Posterior cingulate gyrus (tissue), 11 donors: ENCODE measurements around the gene LZTR1.
"Not testable (repeated sequence)": the region's sequence is repeated elsewhere in the genome, so short reads cannot be mapped to it uniquely, and the experiment has no call there.

Experiments
- DNase-seq, 10 donors: peaks; one replicate each; pipeline versions ENCODE4 v3.0.0 to v3.0.0-alpha.2; 2020 to 2021; ENCODE audit warnings: mixed read lengths in 3 of 10
- intact Hi-C: fragments of 100-400 bp; cut with DNase I; formaldehyde crosslinking; loops from one replicate; pipeline ENCODE4 v1.15.1; 2023

Gene LZTR1

DNA sequence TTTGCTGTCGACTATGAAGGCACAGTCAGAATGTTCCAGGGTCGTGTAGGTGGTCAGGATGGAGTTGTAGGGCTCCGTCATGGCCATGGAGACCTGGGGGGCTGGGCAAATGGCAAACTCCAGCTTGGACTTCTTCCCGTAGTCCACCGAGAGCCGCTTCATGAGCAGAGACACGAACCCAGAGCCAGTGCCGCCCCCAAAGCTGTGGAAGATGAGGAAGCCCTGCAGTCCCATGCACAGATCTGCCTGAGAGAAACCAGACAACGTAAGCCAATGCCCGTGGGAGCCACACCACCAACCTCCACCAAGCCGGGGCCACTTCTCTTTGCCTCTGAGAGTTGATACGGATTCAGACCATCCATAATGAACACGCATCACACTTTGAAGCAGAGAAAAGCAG is 27.1 kb downstream of the LZTR1 start:
- intact Hi-C loops, DNase-seq: not testable (repeated sequence)

DNA sequence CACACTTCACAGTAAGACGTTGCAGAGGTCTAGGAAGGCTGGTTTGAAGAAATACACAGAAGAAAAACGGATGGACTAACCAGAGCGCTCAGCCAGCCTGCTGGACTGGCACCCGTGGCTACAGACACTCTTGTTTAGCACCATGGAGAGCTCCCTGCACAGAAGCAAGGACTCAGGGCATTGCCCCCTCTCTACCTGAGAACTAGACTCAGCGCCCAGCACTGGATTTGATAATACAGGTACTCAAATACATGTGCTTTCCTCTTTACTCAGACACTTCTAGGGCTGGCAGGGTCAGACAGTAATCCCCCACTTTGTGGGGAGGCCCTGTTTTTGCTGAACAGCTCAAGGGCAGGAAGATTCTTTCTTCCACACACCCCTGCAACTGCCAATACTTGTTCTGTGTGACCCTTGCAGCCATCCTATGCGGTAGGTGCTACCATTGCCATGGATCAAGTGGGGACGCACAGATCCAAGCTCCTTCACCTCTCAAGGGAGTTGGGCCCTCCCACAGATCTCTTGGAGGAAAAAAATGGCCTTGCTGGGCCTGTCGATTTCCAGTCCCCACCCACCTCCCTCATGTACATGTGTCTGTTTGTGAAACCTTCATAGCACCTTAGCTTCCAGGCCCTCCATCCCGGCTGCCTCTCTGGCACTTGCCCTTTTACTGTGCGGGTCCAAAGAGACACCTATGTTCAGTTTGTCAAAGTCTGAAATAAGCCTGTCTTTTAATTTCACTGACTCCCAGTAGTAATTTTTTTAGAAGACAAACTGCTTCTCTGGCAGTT is 27.7 kb downstream of the LZTR1 start:
- intact Hi-C loops, result no loop called here
- peak in 1 of 10 donors; percentile 45 for DNase-seq

DNA sequence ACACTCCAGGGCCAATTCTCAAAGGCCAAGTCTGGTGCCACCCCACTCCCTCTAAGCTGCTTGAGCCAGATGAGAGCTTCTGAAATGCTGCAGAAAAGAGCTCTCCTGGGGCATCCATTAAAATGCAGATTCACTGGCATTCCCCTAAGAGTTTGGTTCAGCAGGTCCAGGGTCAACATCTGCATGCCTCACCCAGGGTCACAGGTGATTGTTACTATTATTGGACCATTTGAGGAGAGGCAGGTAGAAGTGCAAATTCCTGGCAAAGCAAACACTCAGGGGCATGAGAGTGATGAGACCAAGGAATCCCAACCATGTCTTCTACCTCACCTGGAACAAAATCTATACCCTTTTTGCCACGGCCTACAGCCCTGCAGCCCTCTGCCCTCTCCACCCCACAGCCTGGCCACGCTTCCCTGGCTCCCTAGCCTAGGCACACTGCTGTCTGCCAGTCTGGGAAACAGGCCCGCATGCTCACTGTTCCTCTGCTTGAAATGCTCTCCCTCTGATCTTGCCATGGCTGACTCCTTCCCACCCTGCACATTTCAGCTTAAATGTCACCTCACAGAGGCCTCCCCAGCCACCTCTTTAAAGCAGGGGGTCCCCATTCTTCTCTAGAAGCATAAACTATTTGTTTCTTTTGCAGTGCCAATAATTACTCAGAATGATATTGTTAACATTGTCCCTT is 28.5 kb downstream of the LZTR1 start:
- intact Hi-C loops, result no loop called here
- peak in 1 of 10 donors; percentile 36 for DNase-seq

DNA sequence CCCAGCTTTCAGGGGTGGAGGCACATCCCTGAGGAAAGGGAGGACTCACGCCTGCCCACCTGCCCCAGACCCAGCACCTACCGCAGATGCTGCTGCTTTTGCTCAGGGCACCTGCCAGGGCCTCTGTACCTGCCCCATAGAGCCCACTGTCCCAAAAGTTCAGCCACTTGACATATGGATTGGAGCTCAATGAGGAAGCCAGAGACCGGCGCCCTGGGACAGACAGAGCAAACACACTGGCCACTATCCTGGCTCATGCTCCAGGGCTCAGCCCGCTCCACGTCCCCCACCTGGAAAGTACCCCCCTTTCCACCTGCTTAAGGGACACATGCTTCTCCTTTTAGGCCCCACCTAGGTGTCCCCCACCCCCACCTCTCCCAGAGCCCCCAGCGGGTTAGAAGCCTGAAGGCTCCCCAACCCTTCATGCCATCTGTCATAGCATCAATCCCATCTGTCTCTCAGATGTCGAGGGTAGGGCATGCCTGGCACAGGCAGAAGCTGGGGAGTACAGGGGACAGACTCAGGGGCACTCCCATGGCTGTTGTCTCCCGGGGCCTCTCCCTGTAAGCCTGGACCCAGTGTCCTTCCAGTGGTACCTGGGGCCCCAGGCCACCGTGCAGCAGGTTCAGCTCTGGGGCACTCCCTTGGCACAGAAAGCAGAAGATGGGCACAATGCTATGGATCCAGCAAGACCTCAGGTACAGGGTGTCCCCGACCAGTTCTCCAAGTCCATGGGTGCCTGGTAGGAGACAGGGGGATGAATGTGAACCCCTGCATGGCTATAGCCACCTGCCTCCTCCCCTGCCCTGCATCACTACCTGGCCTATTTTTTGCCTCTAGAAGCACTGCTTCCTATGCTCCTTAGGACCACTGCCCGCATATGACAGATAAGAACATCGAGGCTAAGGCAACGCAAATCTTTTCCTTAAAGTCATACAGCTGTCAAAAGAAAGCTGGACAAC is 30.6 kb downstream of the LZTR1 start:
- intact Hi-C loops, result no loop called here
- peak in 1 of 10 donors; percentile 67 for DNase-seq

DNA sequence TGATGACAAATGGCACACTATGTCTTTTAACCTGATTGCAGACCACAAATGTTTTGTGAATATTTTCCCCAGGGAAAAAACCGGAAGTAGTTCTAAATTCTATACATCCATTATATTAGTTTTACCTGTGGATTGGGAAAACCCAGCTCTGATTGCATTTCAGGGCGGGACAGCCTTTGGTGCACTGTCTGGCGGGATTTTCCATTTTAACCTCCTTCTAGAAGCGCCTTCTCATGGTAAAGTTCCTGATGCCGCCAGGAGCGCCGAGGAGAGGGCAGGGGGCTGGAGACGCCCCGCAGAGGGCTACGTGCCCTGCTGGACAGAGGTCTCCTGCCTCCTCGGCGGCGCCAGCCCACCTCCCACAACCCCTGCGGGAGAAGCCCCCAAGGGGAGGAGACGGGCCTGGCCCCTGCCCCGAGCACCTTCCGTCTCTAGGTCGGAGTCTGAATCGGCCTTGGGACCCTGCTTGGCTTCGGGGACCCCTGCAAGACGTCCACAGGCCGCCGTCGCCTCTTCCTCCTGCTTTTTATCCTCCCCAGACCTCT is 31.6 kb downstream of the LZTR1 start:
- no peak for DNase-seq
- intact Hi-C loops, result no loop called here

DNA sequence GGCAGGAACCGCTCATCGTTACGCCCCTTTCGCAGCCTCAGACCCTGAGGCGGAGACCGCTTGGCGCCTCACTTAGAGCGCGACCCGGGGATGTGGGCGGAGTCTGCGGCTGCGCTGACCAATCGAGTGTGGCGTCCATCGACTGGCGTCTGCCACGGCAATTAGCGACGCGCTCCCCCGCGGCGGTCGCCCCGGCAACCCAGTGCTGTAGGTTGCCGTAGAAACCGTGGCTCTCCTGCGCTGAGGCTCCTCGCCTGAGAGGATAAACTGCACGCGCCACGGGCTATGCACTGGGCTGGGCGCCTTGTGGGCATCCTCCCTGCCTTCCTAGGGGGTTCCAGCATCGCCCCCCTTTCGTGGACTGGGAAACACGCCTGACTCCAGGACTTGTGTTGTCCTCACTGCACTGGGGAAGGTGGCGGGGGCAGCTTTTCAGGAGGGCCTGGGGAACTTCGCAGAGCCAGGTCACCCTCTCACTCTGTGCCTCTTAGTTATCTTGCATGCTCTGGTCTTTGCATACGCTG is 32.2 kb downstream of the LZTR1 start:
- DNase-seq, result peak; percentile 77 to 99 (median 92)
- intact Hi-C loops, result no loop called here

DNA sequence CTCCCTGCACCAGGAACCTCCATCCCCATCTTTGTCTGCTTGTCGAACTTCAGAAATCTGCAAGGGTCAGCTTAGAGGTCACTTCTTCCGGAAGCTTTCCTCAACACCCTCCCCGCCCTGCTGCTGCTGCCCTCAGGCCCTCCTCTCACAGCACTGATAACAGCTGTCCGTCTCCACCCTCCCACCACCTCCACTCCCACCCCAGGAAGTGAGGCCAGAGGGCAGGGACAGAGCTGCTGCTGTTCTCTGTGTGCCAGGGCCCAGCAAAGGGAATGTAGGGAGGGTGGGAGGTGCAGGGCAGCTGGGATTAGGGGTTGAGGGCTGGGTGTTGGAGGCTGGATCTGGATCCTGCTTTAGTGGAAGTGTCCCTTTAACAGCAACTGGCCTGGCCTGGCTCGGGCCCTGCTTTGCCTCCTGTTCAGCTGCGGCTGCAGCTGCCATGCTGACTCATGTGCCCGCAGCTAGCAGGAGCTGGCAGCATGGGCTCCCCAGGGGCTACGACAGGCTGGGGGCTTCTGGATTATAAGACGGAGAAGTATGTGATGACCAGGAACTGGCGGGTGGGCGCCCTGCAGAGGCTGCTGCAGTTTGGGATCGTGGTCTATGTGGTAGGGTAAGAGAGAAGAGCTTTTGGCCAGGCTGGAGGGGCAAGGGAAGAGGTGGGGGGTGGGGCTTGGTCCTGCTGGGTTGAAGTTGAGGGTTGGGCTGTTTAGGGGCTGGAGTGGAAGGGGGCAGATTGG is 32.8 kb downstream of the LZTR1 start, which contains the start of gene P2RX6:
TSS of gene P2RX6 (plus strand) at position 440 of the 740 bp plus-strand sequence. CDS start at position 450, 10 bp downstream.
- peak in 4 of 10 donors; percentile 51 to 92 (median 69) for DNase-seq
- intact Hi-C loops, result no loop called here

DNA sequence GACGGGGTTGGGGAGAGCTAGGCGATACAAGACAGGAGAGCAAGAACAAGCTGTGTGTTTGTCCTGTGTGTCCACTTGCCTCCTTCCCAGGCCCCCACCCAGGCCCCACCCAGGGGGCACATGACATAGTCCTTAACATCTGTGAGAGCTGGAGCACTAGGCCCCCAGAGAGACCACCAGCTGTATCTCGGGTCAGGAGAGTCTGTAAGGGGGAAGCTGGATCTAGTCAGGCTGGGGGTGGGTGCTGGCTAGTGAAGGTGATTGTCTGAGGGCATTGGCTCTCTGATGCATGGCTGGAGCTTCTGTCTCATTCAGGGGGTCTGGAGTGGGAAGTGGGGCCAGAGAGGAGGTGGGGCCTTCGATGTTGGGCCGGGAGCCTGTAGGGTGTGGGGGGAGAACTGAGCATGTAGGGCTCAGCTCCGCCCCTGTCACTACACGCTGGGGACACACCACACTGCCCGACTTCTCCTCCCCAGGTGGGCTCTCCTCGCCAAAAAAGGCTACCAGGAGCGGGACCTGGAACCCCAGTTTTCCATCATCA is 33.4 kb downstream of the LZTR1 start:
- peak in 1 of 10 donors; percentile 77 for DNase-seq
- intact Hi-C loops, result no loop called here

DNA sequence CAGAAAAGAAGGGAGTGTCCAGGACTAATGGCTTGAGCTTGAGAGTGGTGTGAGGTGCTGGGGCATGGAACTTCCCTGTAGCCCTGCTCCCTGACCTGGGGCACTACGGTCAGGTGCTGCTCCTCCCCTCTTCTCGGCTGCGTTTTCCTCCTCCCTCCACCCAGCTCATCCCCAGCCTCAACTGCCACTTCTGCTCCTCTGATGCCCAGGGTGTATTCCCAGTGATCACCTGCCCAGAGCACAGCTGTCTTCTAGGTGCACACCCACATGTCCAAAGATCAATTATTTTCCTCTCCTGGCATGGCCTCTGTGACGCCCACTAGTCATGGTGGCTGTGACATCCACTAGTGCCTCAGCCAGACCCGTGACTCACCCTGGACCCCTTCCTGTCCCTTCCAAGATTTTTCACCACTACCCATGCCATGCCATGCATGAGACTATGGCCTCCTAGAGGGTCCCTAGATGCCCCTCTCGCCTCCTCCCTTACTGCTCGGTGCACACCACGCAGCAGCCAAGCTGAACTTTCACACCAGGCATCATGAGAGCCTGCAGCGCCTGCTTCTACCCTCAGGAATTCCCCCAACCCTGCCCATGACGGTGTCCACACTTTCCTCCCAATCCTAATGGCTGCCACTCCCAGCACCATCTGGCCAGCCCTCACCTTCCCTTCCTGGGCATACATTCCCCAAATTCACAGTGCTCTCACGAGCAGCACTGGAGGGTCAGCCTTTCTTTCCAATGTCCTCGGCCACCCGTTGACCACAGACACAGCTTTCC is 34.7 kb downstream of the LZTR1 start:
- intact Hi-C loops, result no loop called here
- peak in 1 of 10 donors; percentile 59 for DNase-seq

DNA sequence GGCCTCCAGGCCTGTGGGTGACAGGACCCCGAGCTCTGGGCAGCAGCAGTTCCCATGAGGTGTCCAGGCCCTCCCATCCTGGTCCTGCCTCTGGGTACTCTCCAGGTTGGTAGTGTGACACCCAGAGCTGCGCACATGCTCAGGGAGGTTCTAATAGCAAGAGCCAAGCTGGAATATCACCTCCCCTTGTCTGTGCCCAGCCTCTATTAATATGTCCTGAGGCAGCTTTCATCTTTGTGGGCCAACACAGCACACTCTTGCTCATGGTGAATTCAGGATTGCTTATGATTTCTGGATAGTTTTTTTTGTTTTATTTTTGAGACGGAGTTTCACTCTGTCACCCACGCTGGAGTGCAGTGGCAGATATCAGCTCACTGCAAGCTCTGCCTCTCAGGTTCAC is 36.2 kb downstream of the LZTR1 start:
- intact Hi-C loops, result no loop called here
- peak in 1 of 10 donors; percentile 28 for DNase-seq

DNA sequence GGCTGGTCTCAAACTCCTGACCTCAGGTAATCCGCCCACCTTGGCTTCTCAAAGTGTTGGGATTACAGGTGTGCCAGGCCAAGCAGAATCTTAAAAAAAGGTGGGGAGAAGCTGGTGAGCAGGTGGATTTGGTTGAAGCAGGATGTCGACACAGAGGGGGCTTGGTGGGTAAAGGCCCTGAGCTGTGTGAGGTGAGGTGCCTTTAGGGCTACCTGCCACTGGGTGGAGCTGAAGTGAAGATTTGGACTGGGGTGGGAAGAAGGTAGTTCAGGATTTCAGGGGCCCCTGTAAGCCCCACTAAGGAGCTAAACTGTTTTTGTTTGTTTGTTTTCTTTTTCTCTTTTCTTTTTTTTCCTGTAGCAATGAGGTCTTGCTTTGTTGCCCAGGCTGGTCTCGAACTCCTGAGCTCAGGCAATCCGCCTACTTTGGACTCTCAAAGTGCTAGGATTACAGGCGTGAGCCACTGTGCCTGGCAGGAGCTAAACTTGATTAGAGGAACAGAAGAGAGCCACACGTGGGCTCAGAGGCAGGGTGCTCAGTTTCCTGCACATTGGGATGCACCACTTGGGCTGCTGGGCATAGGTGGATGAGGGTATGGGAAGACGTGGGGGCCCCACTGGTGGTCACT is 38.8 kb downstream of the LZTR1 start:
- peak in 2 of 10 donors; percentile 58 for DNase-seq
- intact Hi-C loops, result no loop called here

DNA sequence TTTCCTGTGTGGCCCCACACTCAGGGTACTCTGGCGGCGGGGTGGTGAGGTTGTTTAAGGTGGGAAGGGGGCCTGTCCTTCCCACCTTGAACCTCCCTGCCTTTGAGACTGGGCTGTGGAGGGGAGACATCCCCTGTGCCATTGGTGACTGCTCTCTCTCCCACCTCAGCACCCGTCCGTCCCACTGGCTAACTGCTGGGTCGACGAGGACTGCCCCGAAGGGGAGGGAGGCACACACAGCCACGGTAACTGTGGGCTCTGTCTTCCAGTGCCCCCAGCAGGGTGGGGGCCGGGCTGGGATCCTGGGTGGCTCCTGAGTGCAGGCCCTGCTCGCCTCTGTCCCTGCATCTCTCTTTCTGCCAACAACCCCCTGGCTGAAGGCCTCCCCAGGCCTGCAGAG is 40.4 kb downstream of the LZTR1 start:
- peak in 1 of 10 donors; percentile 62 for DNase-seq
- intact Hi-C loops, result no loop called here

DNA sequence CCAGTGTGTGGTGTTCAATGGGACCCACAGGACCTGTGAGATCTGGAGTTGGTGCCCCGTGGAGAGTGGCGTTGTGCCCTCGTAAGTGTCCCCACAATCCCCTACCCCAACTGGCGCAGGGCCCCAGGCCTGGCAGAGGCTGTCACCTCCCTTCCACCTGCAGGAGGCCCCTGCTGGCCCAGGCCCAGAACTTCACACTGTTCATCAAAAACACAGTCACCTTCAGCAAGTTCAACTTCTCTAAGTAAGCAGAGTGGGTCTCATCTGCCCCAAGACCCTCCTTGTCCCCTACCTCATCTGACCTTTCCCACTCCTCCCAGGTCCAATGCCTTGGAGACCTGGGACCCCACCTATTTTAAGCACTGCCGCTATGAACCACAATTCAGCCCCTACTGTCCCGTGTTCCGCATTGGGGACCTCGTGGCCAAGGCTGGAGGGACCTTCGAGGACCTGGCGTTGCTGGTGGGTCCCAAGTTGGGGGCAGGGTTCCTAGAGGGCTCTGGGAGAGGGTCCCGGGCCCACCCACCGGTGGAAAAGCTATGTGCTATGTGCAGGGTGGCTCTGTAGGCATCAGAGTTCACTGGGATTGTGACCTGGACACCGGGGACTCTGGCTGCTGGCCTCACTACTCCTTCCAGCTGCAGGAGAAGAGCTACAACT is 41.0 kb downstream of the LZTR1 start:
- DNase-seq, result peak in 1 of 10 donors; percentile 55
- intact Hi-C loops, result no loop called here

DNA sequence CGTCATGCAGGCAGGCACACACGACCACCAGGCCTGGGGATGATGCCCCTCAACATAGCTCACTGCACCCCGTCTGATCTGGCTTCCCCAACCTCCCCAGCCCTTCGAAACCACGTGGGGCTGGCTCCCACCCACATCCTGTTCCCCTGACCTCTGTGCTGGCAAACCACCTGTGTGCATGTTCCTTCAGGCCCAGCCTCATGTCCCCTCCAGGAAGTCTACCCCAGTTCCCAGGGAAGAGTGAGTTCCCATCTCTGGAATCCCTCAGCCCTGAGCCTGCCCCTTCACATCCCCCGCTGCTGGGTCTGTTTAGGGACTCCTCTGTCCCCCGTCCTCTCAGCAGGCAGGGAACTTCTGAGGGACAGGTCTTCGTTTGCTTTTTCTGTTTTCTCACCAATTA is 43.2 kb downstream of the LZTR1 start:
- DNase-seq, result peak in 2 of 10 donors; percentile 69 to 70
- intact Hi-C loops, result no loop called here

DNA sequence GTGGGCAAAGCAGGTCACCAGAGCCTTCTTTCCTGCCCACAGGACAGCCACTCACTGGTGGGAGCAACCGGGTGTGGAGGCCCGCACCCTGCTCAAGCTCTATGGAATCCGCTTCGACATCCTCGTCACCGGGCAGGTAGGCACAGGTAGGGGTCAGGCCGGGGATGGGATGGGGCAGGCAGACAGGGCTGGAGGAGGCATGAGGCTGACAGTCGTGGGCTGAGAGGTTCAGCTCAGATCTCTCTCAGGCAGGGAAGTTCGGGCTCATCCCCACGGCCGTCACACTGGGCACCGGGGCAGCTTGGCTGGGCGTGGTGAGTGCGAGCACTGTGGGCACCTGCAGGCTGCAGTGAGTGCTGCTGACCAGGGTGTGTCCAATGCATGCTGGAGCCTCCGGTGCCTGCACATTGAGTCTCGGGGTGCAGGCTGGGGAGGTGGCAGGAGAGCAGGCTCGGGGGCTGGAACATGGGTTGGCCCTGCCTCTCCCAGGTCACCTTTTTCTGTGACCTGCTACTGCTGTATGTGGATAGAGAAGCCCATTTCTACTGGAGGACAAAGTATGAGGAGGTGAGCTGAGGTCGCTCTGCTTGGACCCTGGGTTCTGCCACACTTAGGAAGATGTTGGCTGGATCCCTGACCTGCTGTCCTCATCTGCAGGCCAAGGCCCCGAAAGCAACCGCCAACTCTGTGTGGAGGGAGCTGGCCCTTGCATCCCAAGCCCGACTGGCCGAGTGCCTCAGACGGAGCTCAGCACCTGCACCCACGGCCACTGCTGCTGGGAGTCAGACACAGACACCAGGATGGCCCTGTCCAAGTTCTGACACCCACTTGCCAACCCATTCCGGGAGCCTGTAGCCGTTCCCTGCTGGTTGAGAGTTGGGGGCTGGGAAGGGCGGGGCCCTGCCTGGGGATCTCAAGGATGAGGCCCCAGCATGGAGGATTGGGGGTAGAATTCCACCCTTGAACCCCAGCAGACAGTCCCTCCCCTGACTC is 44.0 kb downstream of the LZTR1 start:
- peak in 2 of 10 donors; percentile 86 to 87 for DNase-seq
- intact Hi-C loops, result no loop called here
